ENCODE data around the gene DGKG. TPM values are rescaled to one million over a fixed set of nuclear protein-coding genes. Genes with fewer than 3 reads are reported as not detected.

DGKG gene
- total and polyA plus RNA-seq, 2 donors (not counting 1 experiment from before 2014, with no cell fraction given) = 0.67 to 10.9 TPM

DNA sequence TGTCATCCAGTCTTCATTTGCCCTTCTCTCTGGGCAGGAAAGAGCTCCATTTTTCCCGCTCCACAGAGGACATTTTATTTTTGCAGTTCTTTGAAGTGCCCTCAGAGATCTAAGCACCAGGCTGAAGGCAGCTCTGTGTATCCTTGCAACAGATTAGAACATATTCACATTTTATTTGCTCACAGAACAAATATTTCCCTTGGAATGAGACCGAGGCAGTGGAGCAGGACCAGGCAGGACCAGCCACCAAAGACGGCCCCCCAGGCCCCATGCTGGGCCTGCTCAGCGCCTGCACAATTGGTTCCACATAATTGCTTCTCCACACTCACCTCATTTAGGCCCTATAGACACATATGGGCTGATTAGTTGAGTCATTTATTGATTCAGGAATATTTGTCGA is 237.4 kb downstream of the DGKG start:
- Histone ChIP-seq H3K27me3 (replicated peaks in 1 of 4; ENCODE audit: control extremely low read depth in 1 of 4, control insufficient read depth in 3 of 4, insufficient read depth in 4 of 4, low read length in 3 of 4) (peaks cover 0 to 11% (median 3%) of the 10 kb centered on the region in 4 experiments), H3K27ac (ENCODE audit: low read length in 2 of 2) (no peak overlapping the region), H3K4me3 (ENCODE audit: control extremely low read depth in 1 of 5, extremely low read depth in 1 of 5, insufficient read depth in 1 of 5, low read depth in 2 of 5, low read length in 4 of 5) (no peak overlapping the region), H3K36me3 (replicated peaks in 1 of 2; ENCODE audit: control extremely low read depth in 1 of 2, control insufficient read depth in 1 of 2, extremely low read depth in 1 of 2, insufficient read depth in 2 of 2, low read length in 1 of 2) (no peaks in the 10 kb centered on the region), H3K9me3 (ENCODE audit: control extremely low read depth in 1 of 3, control insufficient read depth in 2 of 3, insufficient read depth in 1 of 3, low read length in 2 of 3) (no peaks in the 10 kb centered on the region), H2AFZ (ENCODE audit: insufficient read depth, low read depth, low read length, poor library complexity, severe bottlenecking) (no peak overlapping the region), H3K79me2 (ENCODE audit: control insufficient read depth, insufficient read depth, low read length) (no peaks in the 10 kb centered on the region), H3K9ac (ENCODE audit: low read length) (no peak overlapping the region), H3K4me1 (ENCODE audit: control insufficient read depth in 2 of 2, insufficient read depth in 2 of 2, low read length in 2 of 2) (no peaks in the 10 kb centered on the region), H4K20me1 (ENCODE audit: control insufficient read depth, insufficient read depth, low read length, poor library complexity, severe bottlenecking) (no peaks in the 10 kb centered on the region), H3K4me2 (replicated peaks; ENCODE audit: low read depth, low read length, poor library complexity, severe bottlenecking) (no peak overlapping the region)
- ATAC-seq (ENCODE audit: low read depth) = no peak
- Mint-ChIP-seq H3K27ac (no peak overlapping the region), H3K4me3 (no peak overlapping the region), H3K4me1 (no peaks in the 10 kb centered on the region), H3K9me3 (ENCODE audit: insufficient read depth) (no peaks in the 10 kb centered on the region), H3K27me3 (peaks cover 29% of the 10 kb centered on the region)
- 100% methylated on average over 2 of the region's 5 CpGs for WGBS (ENCODE audit: insufficient coverage)
- ChIA-PET CTCF (no interaction called here), POLR2A (no interaction called here)
- no peak for DNase-seq
- intact Hi-C loops (cut with micrococcal nuclease) = no loop called here
- TF ChIP-seq EZH2 (IDR thresholded peaks at IDR 0.05; ENCODE audit: borderline replicate concordance, insufficient read depth, low read depth, low read length, poor library complexity, severe bottlenecking) = no peak
- TF ChIP-seq, protein P1, sequence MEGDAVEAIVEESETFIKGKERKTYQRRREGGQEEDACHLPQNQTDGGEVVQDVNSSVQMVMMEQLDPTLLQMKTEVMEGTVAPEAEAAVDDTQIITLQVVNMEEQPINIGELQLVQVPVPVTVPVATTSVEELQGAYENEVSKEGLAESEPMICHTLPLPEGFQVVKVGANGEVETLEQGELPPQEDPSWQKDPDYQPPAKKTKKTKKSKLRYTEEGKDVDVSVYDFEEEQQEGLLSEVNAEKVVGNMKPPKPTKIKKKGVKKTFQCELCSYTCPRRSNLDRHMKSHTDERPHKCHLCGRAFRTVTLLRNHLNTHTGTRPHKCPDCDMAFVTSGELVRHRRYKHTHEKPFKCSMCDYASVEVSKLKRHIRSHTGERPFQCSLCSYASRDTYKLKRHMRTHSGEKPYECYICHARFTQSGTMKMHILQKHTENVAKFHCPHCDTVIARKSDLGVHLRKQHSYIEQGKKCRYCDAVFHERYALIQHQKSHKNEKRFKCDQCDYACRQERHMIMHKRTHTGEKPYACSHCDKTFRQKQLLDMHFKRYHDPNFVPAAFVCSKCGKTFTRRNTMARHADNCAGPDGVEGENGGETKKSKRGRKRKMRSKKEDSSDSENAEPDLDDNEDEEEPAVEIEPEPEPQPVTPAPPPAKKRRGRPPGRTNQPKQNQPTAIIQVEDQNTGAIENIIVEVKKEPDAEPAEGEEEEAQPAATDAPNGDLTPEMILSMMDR (IDR thresholded peaks at IDR 0.05) = no peak

DNA sequence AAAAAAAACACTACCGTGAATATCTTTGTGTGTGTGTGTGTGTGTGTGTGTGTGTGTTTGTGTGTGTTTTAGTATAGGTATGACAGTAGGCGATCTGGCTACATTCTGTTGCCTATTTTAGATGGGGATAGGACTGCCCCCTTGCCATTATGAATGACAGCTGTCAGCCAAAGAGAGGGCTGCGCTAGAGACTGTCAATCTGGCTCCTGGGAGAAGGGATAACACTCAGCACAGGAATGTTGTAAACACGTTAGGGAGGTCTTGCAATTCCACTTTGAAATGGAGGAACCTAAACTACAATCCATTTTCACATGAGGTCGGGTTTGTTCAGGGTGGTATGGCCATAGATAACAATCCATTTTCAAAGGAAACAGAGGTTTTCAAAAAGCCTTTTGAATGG is 239.0 kb downstream of the DGKG start:
- Mint-ChIP-seq H3K4me1 (no peaks in the 10 kb centered on the region), H3K27ac (no peak overlapping the region), H3K4me3 (no peak overlapping the region), H3K27me3 (peaks cover 41% of the 10 kb centered on the region), H3K9me3 (ENCODE audit: insufficient read depth) (no peaks in the 10 kb centered on the region)
- intact Hi-C loops (cut with micrococcal nuclease) = no loop called here
- Histone ChIP-seq H3K9me3 (ENCODE audit: control extremely low read depth in 1 of 3, control insufficient read depth in 2 of 3, insufficient read depth in 1 of 3, low read length in 2 of 3) (no peaks in the 10 kb centered on the region), H2AFZ (ENCODE audit: insufficient read depth, low read depth, low read length, poor library complexity, severe bottlenecking) (no peak overlapping the region), H3K4me2 (replicated peaks; ENCODE audit: low read depth, low read length, poor library complexity, severe bottlenecking) (no peak overlapping the region), H3K79me2 (ENCODE audit: control insufficient read depth, insufficient read depth, low read length) (no peaks in the 10 kb centered on the region), H3K4me1 (ENCODE audit: control insufficient read depth in 2 of 2, insufficient read depth in 2 of 2, low read length in 2 of 2) (no peaks in the 10 kb centered on the region), H3K9ac (ENCODE audit: low read length) (no peak overlapping the region), H3K4me3 (ENCODE audit: control extremely low read depth in 1 of 5, extremely low read depth in 1 of 5, insufficient read depth in 1 of 5, low read depth in 2 of 5, low read length in 4 of 5) (no peak overlapping the region), H4K20me1 (ENCODE audit: control insufficient read depth, insufficient read depth, low read length, poor library complexity, severe bottlenecking) (no peaks in the 10 kb centered on the region), H3K27ac (ENCODE audit: low read length in 2 of 2) (no peak overlapping the region), H3K36me3 (replicated peaks in 1 of 2; ENCODE audit: control extremely low read depth in 1 of 2, control insufficient read depth in 1 of 2, extremely low read depth in 1 of 2, insufficient read depth in 2 of 2, low read length in 1 of 2) (no peaks in the 10 kb centered on the region), H3K27me3 (replicated peaks in 1 of 4; ENCODE audit: control extremely low read depth in 1 of 4, control insufficient read depth in 3 of 4, insufficient read depth in 4 of 4, low read length in 3 of 4) (peaks cover 0 to 19% (median 5%) of the 10 kb centered on the region in 4 experiments)
- DNase-seq = no peak
- ATAC-seq (ENCODE audit: low read depth) = no peak
- POLR2A ChIA-PET = no interaction called here
- 91% methylated on average over 2 of the region's 5 CpGs for WGBS (ENCODE audit: insufficient coverage)
- CTCF ChIA-PET = no interaction called here
- TF ChIP-seq, protein P1 (IDR thresholded peaks at IDR 0.05) = no peak
- TF ChIP-seq EZH2 (IDR thresholded peaks at IDR 0.05; ENCODE audit: borderline replicate concordance, insufficient read depth, low read depth, low read length, poor library complexity, severe bottlenecking) = no peak

Measured in B cell (primary cell).